ENCODE results near the gene MAGEH1. TPM values are rescaled to one million over a fixed set of nuclear protein-coding genes. Genes with fewer than 3 reads are reported as not detected.

MAGEH1 gene
- total RNA-seq, 2 experiments from 2014 or later = 14.3 to 16.1 TPM

Other genes with a start within 250 kb of the MAGEH1 start
- gene PAGE5, start 231.8 kb upstream of the MAGEH1 start, total RNA-seq = not detected
- gene PAGE3, start 187.2 kb upstream of the MAGEH1 start, total RNA-seq = not detected
- 1 to 10 TPM in 1 of 2 experiments, under 1 TPM in 1; 0.78 to 1.1 TPM for gene USP51, start 37.7 kb downstream of the MAGEH1 start, total RNA-seq
- gene FOXR2, start 171.3 kb downstream of the MAGEH1 start, total RNA-seq = not detected

All from activated CD4-positive, alpha-beta memory T cell treated with anti-CD3 and anti-CD28 coated beads, Interleukin-2, amount 10 ng/mL, durations not matched to agents 7 days and 5 days (primary cell).